HepG2 (cell line): ENCODE data around the gene EPB41L3. TPM values are rescaled to one million over a fixed set of nuclear protein-coding genes. Genes with fewer than 3 reads are reported as not detected.

Experiments
- ATAC-seq: fragments of 200-7000 bp; cut with Tn5 transposase; 3 replicates; pipeline ENCODE4 v1.9.1; 2020; ENCODE audit warnings: mild to moderate bottlenecking, moderate library complexity
- BruUV-seq: library from RNA; stranded (reverse); fragments of 400-500 nt; replicated peaks from 2 replicates; lab custom pipeline; 2021; lab: Mats Ljungman, UMichigan
- CTCF ChIA-PET: fragments of 300-600 bp; formaldehyde crosslinking; extraction: SDS; loops from one replicate; lab custom pipeline; 2021; ENCODE audit warnings: low total read pairs, inconsistent platforms, low intra/inter-chr PET ratio; lab: Yijun Ruan, JAX
- POLR2A ChIA-PET: fragments of 350-600 bp; sonication (Branson Sonifier 250); formaldehyde crosslinking; loops from one replicate; lab custom pipeline; 2020; ENCODE audit warnings: antibody characterized with exemption, inconsistent platforms; lab: Yijun Ruan, JAX
- DNase-seq: peaks from one replicate; pipeline ENCODE4 v3.0.0-alpha.2; 2015; ENCODE audit warnings: low spot score
- FAIRE-seq: peaks from 3 replicates; lab custom pipeline; 2011; peaks lifted over from hg19 to GRCh38; lab: Jason Lieb, UNC
- H2AFZ ChIP-seq: one replicate; pipeline ENCODE4 v1.6.1; 2011; ENCODE audit warnings: low read length, inconsistent platforms
- H3K27ac ChIP-seq: fragments of 300-600 bp; 3 replicates; pipeline ENCODE4 v1.8.0; 2011; ENCODE audit warnings: mixed run types, mild to moderate bottlenecking, mixed read lengths, low read length, inconsistent platforms; ENCODE audit not compliant: insufficient read depth; ENCODE audit errors: extremely low read length
- H3K27me3 ChIP-seq, 2 experiments: fragments of 200-600 bp in 1 of 2; 2 replicates in 1 of 2; 3 replicates in 1 of 2; pipeline versions ENCODE4 v1.6.0 to v1.8.0; 2011; ENCODE audit warnings: low read length in 2 of 2, mild to moderate bottlenecking in 2 of 2, moderate library complexity in 2 of 2, inconsistent platforms in 1 of 2; ENCODE audit not compliant: insufficient read depth in 2 of 2, control insufficient read depth in 1 of 2
- H3K36me3 ChIP-seq, 2 experiments: fragments of 200-600 bp in 1 of 2; replicated peaks in 1 of 2; 2 replicates in 1 of 2; 3 replicates in 1 of 2; pipeline versions ENCODE4 v1.5.1 to v1.8.0; 2011; ENCODE audit warnings: low read length in 2 of 2, inconsistent platforms in 1 of 2; ENCODE audit not compliant: insufficient read depth in 2 of 2, control insufficient read depth in 1 of 2
- H3K4me1 ChIP-seq: 2 replicates; pipeline ENCODE4 v1.5.1; 2012; ENCODE audit warnings: low read length, inconsistent platforms; ENCODE audit not compliant: insufficient read depth
- H3K4me2 ChIP-seq: 2 replicates; pipeline ENCODE4 v1.6.0; 2011; ENCODE audit warnings: low read depth, low read length, inconsistent platforms
- H3K4me3 ChIP-seq, 3 experiments: fragments of 200-600 bp in 1 of 3; sonication (generic), shearing (Covaris generic) in 1 of 3; replicated peaks in 1 of 3; 2 replicates each; pipeline ENCODE4 v1.5.1; 2011 to 2016; ENCODE audit warnings: low read length in 3 of 3, inconsistent platforms in 2 of 3, low read depth in 2 of 3, mild to moderate bottlenecking in 2 of 3, control low read depth in 1 of 3, mixed read lengths in 1 of 3; ENCODE audit not compliant: insufficient read depth in 1 of 3
- H3K79me2 ChIP-seq: one replicate; pipeline ENCODE4 v1.6.1; 2011; ENCODE audit warnings: low read length, inconsistent platforms; ENCODE audit not compliant: insufficient read depth
- H3K9ac ChIP-seq: 2 replicates; pipeline ENCODE4 v1.6.0; 2011; ENCODE audit warnings: mild to moderate bottlenecking, low read depth, low read length, inconsistent platforms; ENCODE audit not compliant: insufficient read depth
- H3K9me3 ChIP-seq: 2 replicates; pipeline ENCODE4 v1.5.1; 2012; ENCODE audit warnings: mild to moderate bottlenecking, low read length
- H4K20me1 ChIP-seq: 2 replicates; pipeline ENCODE4 v1.6.0; 2011; ENCODE audit warnings: inconsistent platforms, mild to moderate bottlenecking, low read length, moderate library complexity; ENCODE audit not compliant: insufficient read depth
- CBX2 ChIP-seq, 2 experiments: fragments of 200-600 bp in 1 of 2; sonication (generic); formaldehyde crosslinking in 1 of 2; IDR thresholded peaks; 2 replicates each; pipeline versions ENCODE4 v1.7.0 to v1.8.1; 2018 to 2022; ENCODE audit warnings: low read depth in 2 of 2, low read length in 1 of 2, mild to moderate bottlenecking in 1 of 2, missing genetic modification reagents in 1 of 2
- DNMT3B ChIP-seq: conservative IDR thresholded peaks from 2 replicates; pipeline ENCODE4 v1.6.1; 2016; ENCODE audit warnings: missing biosample characterization, control low read depth
- DR1 ChIP-seq: sonication (generic); formaldehyde crosslinking; IDR thresholded peaks from 2 replicates; pipeline ENCODE4 v1.8.0; 2021; ENCODE audit warnings: mild to moderate bottlenecking, missing genetic modification reagents, inconsistent platforms
- EEA1 ChIP-seq: sonication (generic); formaldehyde crosslinking; IDR thresholded peaks from 2 replicates; pipeline ENCODE4 v1.5.1; 2020; ENCODE audit warnings: mild to moderate bottlenecking, missing genetic modification reagents, borderline replicate concordance
- GZF1 ChIP-seq: sonication (generic); formaldehyde crosslinking; IDR thresholded peaks from 2 replicates; pipeline ENCODE4 v1.5.1; 2020; ENCODE audit warnings: mild to moderate bottlenecking, missing genetic modification reagents
- HNF4A ChIP-seq: sonication (generic); formaldehyde crosslinking; IDR thresholded peaks from 2 replicates; pipeline ENCODE4 v1.4.0; 2020; ENCODE audit warnings: missing genetic modification reagents
- HOXD1 ChIP-seq: sonication (generic); formaldehyde crosslinking; IDR thresholded peaks from 2 replicates; pipeline ENCODE4 v1.5.0; 2020; ENCODE audit warnings: missing genetic modification reagents
- NFE2L2 ChIP-seq: fragments of 150-350 bp; IDR thresholded peaks from 2 replicates; pipeline ENCODE4 v1.6.1; 2014; ENCODE audit warnings: low read length
- NFKBIZ ChIP-seq: IDR thresholded peaks from 2 replicates; pipeline ENCODE4 v1.6.1; 2018; ENCODE audit warnings: missing genetic modification reagents, missing compliant biosample characterization
- SYNCRIP ChIP-seq: fragments of 200-400 bp; formaldehyde crosslinking; IDR thresholded peaks from 2 replicates; pipeline ENCODE4 v1.6.1; 2018; ENCODE audit warnings: mild to moderate bottlenecking, low read depth, low read length; ENCODE audit not compliant: insufficient read depth
- WGBS: methylation state at CpG from one replicate; pipeline ENCODE4 v1.1.6; 2017; ENCODE audit warnings: low lambda C conversion rate; 5-methylcytosine and 5-hydroxymethylcytosine counted together
- in situ Hi-C: cut with HindIII; loops from 2 replicates; pipeline ENCODE4 v1.10.0; 2017; ENCODE audit warnings: low pct_unique_long_range_greater_than_20kb; ENCODE audit not compliant: extremely low pct_ligation_motif_present
- intact Hi-C: fragments of 100-400 bp; cut with micrococcal nuclease; formaldehyde crosslinking; loops from one replicate; pipeline ENCODE4 v1.10.0; 2022; ENCODE audit not compliant: unreplicated experiment
- polyA plus RNA-seq, 8 experiments: library from polyadenylated mRNA; depleted of rRNA in 3 of 8; stranded (reverse) in 7 of 8; unstranded in 1 of 8; fragments of >200 nt; fragmentation: Illumina TruSeq in 4 of 8; extraction: Trizol in 4 of 8; gene quantifications; 2 replicates each; pipeline versions ENCODE4 v1.2.1 to v1.2.3, GENCODE V29; 2011 to 2016; ENCODE audit warnings: low read depth in 4 of 8, missing spikeins in 1 of 8, mixed read lengths in 1 of 8; ENCODE audit not compliant: insufficient read depth in 1 of 8
- total RNA-seq, 5 experiments: library from RNA; depleted of rRNA; stranded (reverse); fragments of >200 nt; fragmentation: Illumina TruSeq; extraction: Trizol; gene quantifications; 2 replicates each; pipeline ENCODE4 v1.2.3, GENCODE V29; 2016; ENCODE audit warnings: low read depth in 1 of 5
- TF ChIP-seq, protein P1 (sequence below): IDR thresholded peaks from 2 replicates; pipeline ENCODE4 v1.6.1; 2012; ENCODE audit warnings: low read depth, low read length, improper control_type of control experiment
- TF ChIP-seq, protein P2 (sequence below): sonication (generic); formaldehyde crosslinking; IDR thresholded peaks from 2 replicates; pipeline ENCODE4 v1.5.0; 2020; ENCODE audit warnings: missing genetic modification reagents
- TF ChIP-seq, protein P3 (sequence below): sonication (generic); formaldehyde crosslinking; IDR thresholded peaks from 2 replicates; pipeline ENCODE4 v1.4.0; 2020; ENCODE audit warnings: missing genetic modification reagents, low read depth, mild to moderate bottlenecking, borderline replicate concordance

Gene EPB41L3
- total and polyA plus RNA-seq, 2 of the 13 experiments (the other 11 are each of a cell fraction or from before 2014, with no cell fraction given), result not detected

DNA sequence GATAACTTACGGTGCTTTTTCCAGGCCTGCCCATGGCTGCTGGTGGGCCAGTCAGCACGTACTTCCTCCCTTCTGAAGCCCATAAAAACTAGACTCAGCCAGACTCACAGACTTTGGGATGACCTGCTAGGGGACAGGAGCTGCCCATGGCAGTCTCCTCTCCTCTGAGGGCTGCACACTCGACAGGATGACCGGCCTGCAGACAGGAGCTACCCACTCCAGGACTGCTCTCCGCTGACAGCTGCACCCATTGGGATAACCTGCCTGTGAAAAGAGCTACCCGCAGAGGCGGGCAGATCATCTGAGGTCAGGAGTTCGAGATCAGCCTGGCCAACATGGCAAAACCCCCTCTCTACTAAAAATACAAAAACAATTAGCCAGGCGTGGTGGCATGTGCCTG is 75.4 kb downstream of the EPB41L3 start:
- Histone ChIP-seq H2AFZ (no peak overlapping the region), H3K4me1 (no peaks in the 10 kb centered on the region), H3K9me3 (no peaks in the 10 kb centered on the region), H3K27ac (no peak overlapping the region), H3K4me2 (no peak overlapping the region), H3K36me3 (no peaks in the 10 kb centered on the region), H3K4me3 (no peak overlapping the region), H4K20me1 (no peaks in the 10 kb centered on the region), H3K27me3 (peaks cover under 1 to 1% of the 10 kb centered on the region in 2 experiments; a peak in 3 of 5 replicates), H3K9ac (no peak overlapping the region), H3K79me2 (no peaks in the 10 kb centered on the region)
- FAIRE-seq (no peak), DNase-seq (no peak), ATAC-seq (no peak)
- TF ChIP-seq NFKBIZ (no peak), HOXD1 (no peak), GZF1 (no peak), SYNCRIP (no peak), EEA1 (CRISPR knock-in tag) (no peak), CBX2 (IDR thresholded peaks at IDR 0.05; ENCODE audit: low read depth, low read length) (no peak), CBX2 (CRISPR knock-in tag; IDR thresholded peaks at IDR 0.05; ENCODE audit: low read depth) (no peak), DNMT3B (no peak), HNF4A (CRISPR knock-in tag) (no peak), DR1 (CRISPR knock-in tag) (no peak), NFE2L2 (no peak)
- TF ChIP-seq, protein P1, sequence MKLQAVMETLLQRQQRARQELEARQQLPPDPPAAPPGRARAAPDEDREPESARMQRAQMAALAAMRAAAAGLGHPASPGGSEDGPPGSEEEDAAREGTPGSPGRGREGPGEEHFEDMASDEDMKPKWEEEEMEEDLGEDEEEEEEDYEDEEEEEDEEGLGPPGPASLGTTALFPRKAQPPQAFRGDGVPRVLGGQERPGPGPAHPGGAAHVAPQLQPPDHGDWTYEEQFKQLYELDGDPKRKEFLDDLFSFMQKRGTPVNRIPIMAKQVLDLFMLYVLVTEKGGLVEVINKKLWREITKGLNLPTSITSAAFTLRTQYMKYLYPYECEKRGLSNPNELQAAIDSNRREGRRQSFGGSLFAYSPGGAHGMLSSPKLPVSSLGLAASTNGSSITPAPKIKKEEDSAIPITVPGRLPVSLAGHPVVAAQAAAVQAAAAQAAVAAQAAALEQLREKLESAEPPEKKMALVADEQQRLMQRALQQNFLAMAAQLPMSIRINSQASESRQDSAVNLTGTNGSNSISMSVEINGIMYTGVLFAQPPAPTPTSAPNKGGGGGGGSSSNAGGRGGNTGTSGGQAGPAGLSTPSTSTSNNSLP, result no peak
- TF ChIP-seq, protein P2, sequence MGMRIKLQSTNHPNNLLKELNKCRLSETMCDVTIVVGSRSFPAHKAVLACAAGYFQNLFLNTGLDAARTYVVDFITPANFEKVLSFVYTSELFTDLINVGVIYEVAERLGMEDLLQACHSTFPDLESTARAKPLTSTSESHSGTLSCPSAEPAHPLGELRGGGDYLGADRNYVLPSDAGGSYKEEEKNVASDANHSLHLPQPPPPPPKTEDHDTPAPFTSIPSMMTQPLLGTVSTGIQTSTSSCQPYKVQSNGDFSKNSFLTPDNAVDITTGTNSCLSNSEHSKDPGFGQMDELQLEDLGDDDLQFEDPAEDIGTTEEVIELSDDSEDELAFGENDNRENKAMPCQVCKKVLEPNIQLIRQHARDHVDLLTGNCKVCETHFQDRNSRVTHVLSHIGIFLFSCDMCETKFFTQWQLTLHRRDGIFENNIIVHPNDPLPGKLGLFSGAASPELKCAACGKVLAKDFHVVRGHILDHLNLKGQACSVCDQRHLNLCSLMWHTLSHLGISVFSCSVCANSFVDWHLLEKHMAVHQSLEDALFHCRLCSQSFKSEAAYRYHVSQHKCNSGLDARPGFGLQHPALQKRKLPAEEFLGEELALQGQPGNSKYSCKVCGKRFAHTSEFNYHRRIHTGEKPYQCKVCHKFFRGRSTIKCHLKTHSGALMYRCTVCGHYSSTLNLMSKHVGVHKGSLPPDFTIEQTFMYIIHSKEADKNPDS (CRISPR knock-in tag), result no peak
- TF ChIP-seq, protein P3, sequence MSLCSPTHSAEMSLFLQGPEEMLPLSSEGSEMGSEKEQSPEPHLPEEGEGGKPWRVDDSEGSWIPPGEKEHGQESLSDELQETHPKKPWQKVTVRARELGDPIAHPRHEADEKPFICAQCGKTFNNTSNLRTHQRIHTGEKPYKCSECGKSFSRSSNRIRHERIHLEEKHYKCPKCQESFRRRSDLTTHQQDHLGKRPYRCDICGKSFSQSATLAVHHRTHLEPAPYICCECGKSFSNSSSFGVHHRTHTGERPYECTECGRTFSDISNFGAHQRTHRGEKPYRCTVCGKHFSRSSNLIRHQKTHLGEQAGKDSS (CRISPR knock-in tag), result no peak
- 20% methylated on average over 3 of the region's 9 CpGs for WGBS
- BruUV-seq, result no TSS peak
- CTCF ChIA-PET, result no interaction called here
- in situ Hi-C loops (no loop called here), intact Hi-C loops (no loop called here)
- POLR2A ChIA-PET, result no interaction called here
